ENCODE data around the gene PI4KA.

Gene PI4KA

DNA sequence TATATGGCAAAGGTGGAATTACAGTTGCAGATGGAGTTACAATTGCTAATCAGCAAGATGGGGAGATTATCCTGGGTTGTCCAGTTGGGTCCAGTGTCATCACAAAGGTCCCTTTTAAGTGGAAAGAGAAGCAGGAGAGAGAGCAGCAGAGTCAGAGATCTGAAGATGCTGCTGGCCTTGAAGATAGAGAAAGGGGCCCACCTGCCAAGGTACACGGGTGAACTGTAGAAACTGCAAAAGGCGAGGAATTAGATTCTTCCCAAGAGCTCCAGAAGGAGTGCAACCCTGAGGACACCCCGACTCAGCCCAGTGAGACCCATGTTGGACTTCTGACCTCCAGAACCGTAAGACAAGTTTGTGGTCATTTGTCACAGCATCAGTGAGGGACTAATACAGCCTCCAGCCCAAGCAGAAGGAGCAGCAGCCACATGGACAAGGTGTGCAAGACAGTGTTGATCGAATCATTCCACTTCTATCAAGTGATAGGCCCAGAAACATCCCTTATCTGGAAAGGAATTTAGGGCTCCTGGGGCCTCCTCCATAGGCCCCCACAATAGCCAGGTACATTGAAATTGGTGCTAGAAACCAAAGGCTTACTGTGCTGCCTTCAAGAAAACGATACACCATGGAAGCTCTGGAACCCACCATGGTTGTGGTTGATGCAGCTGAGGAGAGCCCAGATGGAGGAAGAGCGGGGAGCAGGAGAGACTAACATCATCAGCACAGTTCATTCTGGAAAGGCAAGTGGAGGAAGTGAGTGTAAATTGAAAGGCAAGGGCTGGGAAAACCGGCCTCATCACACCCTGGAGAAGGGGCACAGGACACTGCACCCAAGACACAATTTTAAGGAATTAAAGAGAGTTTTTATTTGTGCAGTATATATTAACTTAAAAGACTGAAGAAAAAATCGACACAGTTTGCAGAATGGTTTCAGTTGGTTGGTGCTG, 23.5 kb upstream of the PI4KA start:
- no peak for DNase-seq

DNA sequence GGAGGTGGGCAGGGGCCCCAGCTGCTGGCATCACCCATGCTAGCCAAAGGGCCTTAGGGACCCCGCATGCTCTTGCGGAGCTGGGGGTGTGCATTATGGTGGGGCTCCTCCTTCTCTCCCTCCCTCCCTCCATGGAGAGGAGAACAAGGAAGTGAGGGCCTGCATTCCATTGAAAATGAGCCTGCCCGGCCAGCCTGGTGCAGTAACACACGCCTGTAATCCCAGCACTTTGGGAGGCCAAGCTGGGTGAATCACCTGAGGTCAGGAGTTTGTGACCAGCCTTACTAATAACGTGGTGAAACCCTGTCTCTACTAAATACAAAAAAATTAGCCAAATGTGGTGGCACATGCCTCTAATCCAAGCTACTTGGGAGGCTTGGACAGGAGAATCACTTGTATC, 22.6 kb upstream of the PI4KA start:
- no peak for DNase-seq

DNA sequence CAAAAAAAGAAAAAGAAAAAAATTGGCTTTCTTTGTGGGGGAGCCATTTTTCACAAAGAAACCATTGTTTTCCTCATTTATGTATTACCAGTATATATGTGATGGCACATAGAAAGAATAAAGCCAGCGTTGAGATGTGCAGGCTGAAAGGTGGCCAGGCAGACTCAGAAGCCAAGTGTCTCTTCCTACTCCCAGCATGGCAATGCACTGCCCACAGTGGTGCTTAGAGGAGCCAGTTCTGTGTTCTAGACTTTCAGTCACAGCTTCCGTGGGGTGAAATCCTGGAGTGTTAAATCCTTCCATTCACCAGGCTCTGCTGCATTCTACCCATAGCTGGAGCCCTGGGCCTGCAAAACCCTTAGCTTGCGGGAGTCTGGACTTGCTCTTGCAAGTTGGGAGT, 19.1 kb upstream of the PI4KA start:
- DNase-seq: no peak

DNA sequence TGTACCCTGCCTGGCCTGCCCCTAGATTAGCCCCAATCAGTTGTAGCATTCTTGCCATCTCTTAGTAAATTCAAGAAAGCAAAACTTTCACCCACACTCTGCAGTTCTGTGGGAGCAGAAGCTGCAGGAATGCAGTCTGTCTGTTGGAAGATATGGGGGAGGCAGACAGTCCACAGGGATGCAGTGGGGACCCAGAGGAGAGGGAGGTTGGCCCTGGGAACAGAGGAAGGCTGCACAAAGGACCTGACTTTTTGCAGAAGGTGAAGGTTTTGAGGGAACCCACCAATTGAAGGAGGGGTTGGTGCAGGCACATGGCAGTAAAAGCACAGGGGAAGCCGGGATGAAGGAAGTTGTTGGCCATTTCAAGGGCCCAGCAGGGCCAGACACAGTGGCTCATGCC, 16.7 kb upstream of the PI4KA start:
- DNase-seq: no peak

DNA sequence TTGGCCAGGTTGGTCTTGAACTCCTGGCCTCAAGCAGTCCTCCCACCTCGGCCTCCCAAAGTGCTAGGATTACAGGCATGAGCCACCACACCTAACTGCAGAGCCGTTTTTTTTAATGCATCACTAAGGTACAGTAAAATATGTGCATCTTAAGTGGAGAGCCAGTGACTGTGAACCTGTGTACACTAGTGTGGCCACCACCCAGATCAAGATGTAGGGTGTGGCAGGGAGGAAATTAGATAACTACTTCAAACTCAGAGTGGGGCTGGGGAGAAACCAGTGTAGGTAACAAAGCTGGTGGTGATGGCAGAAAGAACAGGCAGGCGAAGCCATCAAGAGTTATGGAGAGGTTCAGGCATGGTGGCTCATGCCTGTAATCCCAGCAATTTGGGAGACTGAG, 14.6 kb upstream of the PI4KA start:
- DNase-seq: no peak

DNA sequence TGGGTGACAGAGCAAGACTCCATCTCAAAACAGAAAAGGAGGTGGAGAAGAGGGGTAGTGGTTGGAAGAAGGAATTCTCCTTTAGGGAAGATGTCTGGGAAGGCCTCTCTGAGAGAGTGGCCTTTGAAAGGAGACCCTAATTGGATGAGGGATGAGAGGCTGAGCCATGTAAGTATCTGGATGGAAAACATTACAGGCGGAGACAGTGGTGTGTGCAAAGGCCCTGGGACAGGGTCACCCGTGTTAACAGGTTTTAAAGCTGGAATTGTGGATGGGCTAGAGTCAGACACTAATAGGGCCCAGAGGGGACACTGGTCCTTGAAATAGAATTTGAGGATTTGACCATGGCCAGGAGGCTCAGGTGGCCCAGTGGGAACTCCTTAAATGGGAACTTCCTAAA, 10.6 kb upstream of the PI4KA start:
- peak; percentile 16 for DNase-seq

DNA sequence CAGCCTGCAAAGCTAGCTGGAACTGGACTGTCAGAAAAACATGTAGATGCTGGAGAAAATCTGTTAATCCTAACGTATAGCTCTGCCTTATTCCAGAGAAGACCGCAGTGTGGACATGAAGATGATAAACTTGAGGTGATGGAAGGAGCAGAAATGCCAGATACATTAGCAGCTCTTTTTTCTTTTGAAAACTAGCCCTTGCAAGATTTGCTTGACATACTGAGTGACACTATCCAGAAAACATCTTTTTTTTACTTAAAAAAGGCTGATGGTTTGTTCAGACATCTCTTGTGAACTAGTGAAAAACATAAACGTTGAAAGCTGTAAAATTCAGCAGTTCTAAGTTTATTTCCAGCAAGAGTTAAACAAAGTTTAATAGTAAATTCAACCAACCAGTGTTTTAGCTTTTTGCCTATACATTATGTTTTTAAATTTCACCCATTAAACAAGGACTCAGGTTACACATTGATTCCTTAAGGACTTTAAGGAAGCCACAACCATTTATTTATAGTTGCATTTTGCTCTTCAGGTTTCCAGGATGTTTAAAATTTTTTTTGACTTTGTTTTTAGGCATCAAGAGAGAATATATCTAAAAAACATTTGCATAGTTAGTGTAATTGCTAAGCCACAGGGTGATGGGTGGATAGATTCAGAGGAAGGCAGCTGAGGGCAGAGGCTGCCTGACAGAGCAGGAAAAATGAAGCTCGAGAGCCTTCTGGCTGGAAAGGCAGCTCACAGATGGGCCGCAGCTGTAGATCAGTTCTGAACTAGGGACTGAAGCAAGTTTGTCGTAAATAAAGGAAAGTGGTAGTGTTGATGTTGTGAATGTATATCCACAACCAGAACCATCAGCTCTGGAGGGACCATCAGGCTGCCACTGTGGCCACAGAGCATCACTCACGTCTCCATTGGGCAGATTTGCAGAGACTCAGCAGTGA, 9.7 kb upstream of the PI4KA start:
- no peak for DNase-seq

DNA sequence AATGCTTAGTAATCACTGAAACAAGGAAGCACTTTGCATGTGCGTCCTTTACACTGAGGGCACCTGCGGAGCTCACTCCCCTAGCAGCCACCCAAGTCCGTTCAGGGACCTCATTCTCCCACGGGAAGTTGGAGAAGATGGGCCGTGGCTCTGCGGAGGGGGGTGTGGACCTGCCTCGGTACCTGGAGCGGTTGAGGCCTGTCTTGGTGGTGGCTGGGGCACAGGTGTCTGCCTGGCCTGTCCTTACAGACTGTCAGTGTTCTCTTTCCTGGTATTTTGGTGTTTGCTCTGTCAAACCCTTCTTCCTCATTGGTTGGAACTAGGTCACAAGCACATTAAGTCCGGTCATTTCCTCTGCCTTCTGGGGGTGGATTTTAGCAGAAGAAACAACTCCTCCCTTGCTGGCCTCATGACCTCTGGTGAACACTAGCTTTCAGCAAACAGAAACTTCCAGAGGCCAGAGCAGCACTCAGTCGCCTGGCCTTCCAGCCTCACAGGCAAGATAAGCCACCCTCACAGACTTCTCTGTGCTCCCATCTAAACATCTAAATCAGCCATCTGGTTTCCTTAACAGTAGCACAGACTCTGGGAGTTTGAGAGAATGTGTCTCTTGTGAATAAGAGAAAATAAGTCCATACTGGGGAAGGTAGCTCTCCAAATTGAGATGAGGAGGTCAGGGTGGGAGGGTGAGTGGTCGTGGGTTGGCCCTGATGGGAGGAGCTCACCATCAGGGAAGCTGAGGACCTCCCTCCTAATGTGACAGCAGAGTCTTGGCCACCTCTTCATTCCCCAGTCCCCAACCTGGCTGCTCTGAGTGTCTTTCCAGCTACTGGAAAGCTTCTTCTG, 8.8 kb upstream of the PI4KA start:
- no peak for DNase-seq

DNA sequence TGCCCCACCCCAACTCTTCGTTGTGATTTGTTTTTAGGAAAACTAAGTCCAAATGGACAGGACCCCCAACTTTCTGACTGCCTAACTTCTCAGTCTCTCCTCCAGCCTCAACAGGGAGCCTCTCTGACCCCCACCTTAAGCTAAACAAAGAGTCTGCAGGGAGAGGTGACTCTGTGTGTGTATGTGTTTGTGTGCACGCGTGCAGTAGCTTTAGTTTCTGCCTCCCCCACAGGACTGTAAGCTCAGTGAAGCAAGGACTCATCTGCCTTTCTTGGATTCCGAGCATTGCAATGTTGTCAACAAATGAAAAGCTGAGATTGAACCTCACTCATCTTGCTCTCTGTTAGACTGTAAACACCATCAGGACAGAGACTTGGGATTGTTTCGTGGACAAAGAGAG, 8.1 kb upstream of the PI4KA start:
- no peak for DNase-seq

DNA sequence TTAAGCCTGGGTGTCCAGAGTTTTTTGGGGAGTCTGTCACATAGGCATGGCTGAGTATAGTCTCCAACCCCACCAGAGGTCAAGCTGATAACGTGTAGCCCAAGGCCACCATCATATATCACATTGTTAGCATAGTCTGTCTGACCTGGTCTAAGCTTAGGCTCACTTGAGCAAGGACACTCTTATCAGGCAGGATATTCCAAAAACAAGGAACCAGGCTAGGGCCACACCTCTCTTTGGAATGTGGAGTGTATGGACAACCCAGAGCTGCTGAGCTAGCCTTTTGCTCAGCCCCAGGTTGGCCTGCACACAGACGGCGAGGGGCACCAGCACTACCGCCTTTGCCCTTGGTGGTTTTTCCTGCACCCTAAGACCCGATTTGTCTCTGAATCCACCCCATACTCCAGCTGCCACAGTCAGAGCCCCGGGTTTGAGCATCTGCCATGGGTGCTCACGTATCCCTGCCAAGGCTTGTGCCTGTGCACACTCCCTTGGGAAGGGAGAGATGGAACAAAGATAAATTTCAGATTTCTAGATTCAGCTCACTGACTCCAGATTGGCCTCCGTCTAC, 7.3 kb upstream of the PI4KA start:
- no peak for DNase-seq

DNA sequence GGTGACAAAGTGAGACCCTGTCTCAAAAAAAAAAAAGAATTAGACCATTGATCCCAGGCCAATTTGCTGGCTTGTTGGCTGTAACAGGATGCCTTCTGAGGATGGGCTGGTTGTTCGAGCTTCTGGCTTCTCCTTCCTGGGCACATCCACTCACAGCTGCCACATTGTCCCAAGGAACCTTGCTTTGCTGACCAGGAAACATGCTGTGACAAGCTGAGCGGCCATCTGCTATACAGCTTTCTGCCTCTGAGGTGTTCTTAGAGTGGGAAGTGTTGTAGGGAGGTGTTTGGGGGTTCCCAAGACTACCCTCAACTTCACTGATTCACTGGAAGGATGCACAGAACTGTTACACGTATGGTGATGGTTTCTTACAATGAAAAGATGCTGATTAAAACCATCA, 6.7 kb upstream of the PI4KA start:
- DNase-seq: no peak

DNA sequence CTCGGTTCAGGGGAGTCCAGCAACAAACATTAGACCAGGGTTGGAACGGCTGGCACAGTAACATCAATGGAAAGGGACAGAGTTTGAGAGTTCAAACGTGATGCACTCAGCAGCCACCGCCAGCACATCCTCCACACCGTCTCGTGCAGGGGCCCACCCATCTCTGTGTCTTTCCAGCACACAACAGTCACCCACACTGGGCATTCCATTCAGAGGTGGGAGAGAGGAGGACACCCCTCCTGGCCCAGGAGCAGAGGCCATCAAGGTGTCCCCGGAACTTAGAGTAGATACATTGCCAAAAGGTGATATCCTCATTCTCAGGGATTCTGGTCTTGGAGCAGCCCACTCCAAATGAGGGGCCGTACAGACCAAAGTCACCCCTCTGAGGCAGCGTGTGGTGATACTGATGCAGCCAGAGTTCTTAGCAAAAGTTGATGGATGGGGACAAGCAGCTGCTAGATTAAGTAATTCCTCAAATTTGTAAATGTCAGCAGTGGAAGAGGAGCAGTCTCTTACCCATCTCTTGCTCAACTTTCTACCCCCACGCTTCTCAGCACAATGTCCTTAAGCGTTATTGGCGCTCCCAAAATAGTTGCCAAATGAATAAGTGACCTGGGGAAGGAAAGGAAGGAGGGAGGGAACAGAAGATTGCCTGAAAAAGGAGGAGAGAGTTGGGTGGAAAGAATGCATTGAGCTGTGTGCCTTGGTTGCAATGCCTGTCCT, 5.7 kb upstream of the PI4KA start:
- DNase-seq: no peak

DNA sequence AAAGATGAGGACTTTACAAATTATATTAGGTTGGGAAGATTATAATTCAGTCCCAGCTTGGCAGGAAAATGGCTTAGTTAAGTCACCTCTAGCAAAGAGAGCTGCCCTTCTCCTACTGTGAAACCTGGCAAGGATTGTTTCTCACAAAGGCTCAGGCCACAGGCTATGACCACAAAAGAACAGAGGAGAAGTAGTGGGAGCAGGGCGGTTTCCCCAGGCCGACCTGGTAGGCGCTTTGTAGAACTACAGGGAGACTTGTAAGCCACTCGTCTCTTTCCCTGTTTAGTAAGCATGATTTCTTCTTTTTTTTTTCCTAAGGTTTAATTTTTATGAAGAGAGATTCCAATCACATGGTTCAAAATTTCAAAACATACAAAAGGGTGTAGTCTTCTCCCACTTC, 4.8 kb upstream of the PI4KA start:
- DNase-seq: no peak

DNA sequence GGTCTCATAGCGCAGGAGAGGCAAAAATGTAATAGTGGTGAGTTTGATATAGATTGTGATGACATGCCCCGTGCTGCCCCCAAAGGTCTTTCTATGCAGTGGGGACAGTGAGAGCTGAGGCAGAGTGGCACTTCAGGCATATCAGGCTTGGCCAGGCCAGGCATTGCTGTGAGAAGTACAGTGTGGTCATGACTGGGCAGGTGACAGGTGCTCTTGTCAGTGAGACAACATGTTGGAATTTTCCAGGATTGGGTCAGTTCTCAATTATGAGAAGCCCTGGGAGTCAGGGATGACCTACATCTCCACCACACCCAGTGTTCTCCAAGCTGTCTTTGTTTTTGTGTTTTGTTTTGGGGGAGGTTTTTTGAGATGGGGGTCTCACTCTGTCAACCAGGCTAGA, 3.9 kb upstream of the PI4KA start:
- DNase-seq: no peak

DNA sequence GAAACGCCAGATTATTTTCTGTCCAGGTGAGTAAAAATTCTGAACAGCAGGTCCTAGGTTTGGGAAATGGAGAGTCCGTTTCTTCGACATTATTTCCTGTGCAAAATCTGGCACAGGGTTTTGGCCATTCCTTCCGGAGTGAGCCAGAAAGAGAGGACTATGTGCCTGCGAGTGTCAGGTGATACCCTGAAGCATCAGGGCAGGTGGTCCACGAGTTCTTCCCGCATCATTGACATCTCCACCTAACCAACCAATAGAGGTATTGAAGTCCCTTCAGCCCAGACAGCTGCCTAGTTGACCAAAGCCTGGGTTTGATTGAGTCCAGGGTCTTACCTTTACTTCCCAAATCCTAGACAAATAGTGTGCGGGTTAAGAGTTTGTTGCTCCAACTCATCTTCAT, 1.0 kb upstream of the PI4KA start:
- DNase-seq: no peak

DNA sequence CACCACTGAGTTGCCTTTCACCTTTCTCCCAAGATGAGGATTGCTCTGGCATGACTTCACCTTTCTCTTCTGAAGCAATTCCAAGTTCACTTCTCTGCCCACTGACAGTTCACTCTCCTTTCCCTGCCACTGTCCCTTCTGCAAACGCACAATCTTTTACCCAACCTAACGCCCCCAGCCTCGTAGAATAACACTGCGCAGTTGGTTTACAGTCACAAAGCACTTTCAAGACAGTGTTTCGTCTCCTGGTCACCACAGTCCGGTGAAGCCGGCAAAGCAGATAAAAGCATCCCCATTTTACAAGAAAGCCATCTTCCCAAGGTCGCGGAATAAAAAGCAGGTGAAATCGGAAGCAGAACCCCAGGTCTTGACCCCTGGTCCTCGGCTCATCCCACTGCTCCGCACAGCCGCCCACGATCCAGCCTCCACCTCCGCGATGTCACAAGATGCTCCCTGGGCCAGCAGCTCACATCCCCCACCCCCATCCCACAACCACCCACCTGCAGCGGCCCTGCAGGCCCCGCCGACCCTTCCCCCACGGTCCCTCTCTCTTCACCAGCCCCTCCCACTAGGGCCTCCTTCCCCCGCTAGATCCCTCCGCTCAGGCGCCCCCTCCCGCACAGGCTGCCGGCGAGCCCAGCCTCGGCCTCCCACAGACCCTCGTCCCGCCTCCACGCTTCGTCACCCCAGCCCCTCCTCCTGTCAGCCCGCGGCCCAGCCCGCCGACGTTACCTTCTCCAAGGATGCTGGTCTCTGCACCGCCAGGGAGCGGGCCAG, 585 bp downstream of the PI4KA start:
- peak; percentile 94 for DNase-seq

DNA sequence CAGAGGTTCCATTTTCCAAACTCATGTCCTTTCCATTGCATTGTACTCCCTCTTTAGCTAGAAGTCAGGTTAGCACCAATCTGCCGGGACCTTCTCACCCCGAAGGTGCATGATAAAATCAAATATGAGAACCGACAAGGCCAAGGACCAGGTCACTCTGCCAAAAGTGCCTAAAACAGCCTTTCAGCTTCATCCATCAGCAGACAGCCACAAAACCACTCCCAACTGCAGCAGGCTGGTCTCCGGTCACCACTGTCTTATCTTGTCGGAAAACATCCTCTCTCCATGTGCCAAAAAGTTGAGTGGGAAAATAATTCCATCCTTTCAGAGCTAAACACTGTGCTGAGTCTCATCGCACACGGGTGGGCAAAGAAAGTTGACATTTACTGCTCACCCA, 1.4 kb downstream of the PI4KA start:
- DNase-seq: no peak

DNA sequence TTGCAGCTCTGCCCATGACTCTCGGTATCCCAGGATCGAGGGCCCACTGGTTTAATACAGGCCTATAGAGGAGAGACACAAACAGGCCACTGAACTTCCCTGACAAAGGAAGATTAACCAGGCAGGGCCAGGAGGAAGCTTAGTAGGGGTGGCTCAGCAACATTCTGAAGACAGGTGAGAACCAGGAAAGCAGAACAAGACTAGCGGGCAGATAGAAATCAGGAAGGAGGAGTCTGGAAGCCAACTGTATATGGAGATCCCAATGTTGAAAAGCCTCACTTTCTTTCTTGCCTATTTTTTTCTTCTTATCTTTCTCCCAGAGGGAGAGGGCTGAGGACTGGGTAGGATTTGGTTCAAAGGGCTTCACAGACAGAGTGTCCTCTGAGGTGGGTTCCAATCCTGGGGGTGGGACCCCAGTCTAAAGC, 5.4 kb downstream of the PI4KA start:
- DNase-seq: no peak

DNA sequence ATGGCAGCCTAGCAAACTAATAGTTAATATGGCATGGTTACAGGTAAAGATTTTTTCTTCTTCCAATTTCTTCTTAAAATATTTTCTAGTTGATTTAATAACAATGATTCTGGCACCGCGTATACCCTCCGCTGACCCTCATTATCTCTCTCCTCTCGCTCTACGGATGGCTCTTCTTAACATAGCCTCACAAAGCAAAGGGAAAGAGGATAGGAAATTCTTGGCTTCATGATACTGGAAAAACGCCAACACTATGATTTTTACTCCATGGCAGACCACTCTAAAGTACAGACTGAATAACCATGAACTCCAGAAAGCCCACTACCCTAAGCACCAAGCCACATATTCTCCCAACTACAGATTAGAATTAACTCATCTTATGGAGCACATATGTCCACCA, 6.1 kb downstream of the PI4KA start:
- DNase-seq: no peak

DNA sequence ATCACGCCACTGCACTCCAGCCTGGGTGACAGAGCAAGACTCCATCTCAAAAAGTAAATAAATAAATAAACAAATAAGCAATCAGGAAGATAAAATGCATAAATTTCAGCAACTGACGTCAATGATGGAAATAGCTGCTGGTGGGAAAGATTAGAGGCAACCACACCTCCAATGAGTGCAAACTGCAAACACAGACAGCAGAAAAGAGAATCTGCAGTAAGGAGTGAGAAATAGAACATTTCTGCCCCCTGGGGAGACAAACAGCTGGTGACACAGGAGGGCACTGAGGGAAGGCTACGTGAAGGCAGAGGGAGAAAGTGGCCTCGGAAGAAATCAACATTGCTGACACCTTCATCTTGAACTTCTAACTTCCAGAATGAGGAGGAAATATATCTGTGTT, 6.5 kb downstream of the PI4KA start:
- no peak for DNase-seq

DNA sequence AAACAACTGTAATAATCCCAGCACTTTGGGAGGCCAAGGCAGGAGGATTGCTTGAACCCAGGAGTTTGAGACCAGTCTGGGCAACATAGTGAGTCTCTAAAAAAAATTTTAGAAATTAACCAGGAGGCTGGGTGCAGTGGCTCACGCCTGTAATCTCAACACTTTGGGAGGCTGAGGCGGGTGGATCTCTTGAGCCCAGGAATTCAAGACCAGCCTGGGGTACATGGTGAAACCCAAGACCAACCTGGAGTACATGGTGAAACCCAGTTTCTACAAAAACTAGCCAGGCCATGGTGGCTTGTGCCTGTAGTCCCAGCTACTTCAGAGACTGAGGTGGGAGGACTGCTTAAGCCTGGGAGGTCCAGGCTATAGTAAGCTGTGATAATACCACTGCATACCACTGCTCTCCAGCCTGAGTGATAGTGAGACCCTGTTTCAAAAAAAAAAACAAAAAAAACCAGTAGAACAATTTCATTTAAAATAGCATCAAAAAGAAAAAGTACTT, 11.2 kb downstream of the PI4KA start:
- DNase-seq: no peak
